H1 (cell line): Measurements from ENCODE around the gene SLC44A5.

ENCODE experiments used
- NANOG ChIP-seq: IDR thresholded peaks from 2 replicates; pipeline ENCODE4 v1.6.1; 2011; ENCODE audit warnings: low read length, low read depth, mild to moderate bottlenecking, inconsistent platforms; ENCODE audit not compliant: insufficient read depth, poor library complexity, severe bottlenecking
- POLR2A ChIP-seq, 2 experiments: IDR thresholded peaks; 1 replicate in 1 of 2; 2 replicates in 1 of 2; pipeline ENCODE4 v1.6.1; 2011; ENCODE audit warnings: low read depth in 2 of 2, low read length in 2 of 2, mild to moderate bottlenecking in 2 of 2; ENCODE audit errors: control extremely low read depth in 1 of 2
- ZNF274 ChIP-seq: IDR thresholded peaks from 2 replicates; pipeline ENCODE4 v1.7.0; 2012; ENCODE audit warnings: low read length, borderline replicate concordance; ENCODE audit errors: extremely low read depth

DNA sequence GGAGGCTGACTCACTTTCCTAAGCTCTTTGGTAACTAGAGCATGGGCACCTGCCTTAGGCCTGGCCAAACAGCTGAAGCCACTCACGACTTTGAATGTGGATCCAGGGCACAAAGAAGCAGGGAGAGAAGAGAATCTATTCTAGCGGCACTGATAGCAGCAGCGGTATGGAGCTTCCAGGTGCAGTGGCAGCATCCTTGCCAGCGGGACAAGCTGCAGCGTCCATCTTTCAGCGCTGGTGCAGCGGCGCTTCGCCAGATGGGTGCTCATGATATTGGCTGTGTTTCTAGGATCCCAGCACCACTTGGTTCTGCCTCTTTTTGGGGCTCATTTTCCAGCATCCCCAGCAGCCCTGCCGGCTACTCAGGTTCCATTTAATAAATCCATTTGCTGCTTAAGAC lies 184.2 kb downstream of the SLC44A5 start:
- no peak for TF ChIP-seq ZNF274
- TF ChIP-seq NANOG = no peak
- no peak for TF ChIP-seq POLR2A (IDR thresholded peaks at IDR 0.05; ENCODE audit: control extremely low read depth in 1 of 2, low read depth in 2 of 2, low read length in 2 of 2)
